WTC11 (cell line): Measurements from ENCODE around the gene HRH1. TPM values are rescaled to one million over a fixed set of nuclear protein-coding genes. Genes with fewer than 3 reads are reported as not detected.

ENCODE experiments used
- ATAC-seq: fragments of 200-7000 bp; cut with Tn5 transposase; 2 replicates; pipeline ENCODE4 v1.10.0; 2021; ENCODE audit warnings: mild to moderate bottlenecking, moderate library complexity
- CTCF ChIA-PET: fragments of 300-600 bp; sonication (Branson Sonifier 250); formaldehyde crosslinking; loops from one replicate; lab custom pipeline; 2021; ENCODE audit warnings: antibody characterized with exemption; lab: Charles Lee
- POLR2A ChIA-PET: fragments of 350-600 bp; sonication (Branson Sonifier 250); formaldehyde crosslinking; loops from one replicate; lab custom pipeline; 2021; ENCODE audit warnings: antibody characterized with exemption; lab: Charles Lee
- DNase-seq: peaks from one replicate; pipeline ENCODE4 v3.0.0; 2021; ENCODE audit warnings: low spot score
- H3K27ac Mint-ChIP-seq: 2 replicates; pipeline ENCODE4 v1.8.0; 2021; ENCODE audit warnings: mixed read lengths
- H3K27me3 Mint-ChIP-seq: 2 replicates; pipeline ENCODE4 v1.8.0; 2021; ENCODE audit warnings: low read depth, mild to moderate bottlenecking, moderate library complexity, mixed read lengths
- H3K36me3 Mint-ChIP-seq: 2 replicates; pipeline ENCODE4 v1.8.0; 2021; ENCODE audit warnings: mixed read lengths
- H3K4me1 Mint-ChIP-seq: 2 replicates; pipeline ENCODE4 v1.8.0; 2022; ENCODE audit warnings: mixed read lengths
- H3K4me3 Mint-ChIP-seq: 2 replicates; pipeline ENCODE4 v1.8.0; 2021; ENCODE audit warnings: mild to moderate bottlenecking, moderate library complexity, mixed read lengths
- H3K9me3 Mint-ChIP-seq: 2 replicates; pipeline ENCODE4 v1.8.0; 2021; ENCODE audit warnings: mixed read lengths
- CBFB ChIP-seq: sonication (generic); formaldehyde crosslinking; IDR thresholded peaks from 2 replicates; pipeline ENCODE4 v1.8.1; 2022; ENCODE audit warnings: mild to moderate bottlenecking, low read depth, missing genetic modification reagents
- CREB1 ChIP-seq: sonication (generic); formaldehyde crosslinking; IDR thresholded peaks from 2 replicates; pipeline ENCODE4 v1.8.0; 2023; ENCODE audit warnings: mild to moderate bottlenecking, missing genetic modification reagents
- ELF4 ChIP-seq: sonication (generic); formaldehyde crosslinking; IDR thresholded peaks from 2 replicates; pipeline ENCODE4 v1.8.1; 2022; ENCODE audit warnings: low read depth, mild to moderate bottlenecking, moderate library complexity, missing genetic modification reagents
- FOXK1 ChIP-seq: sonication (generic); formaldehyde crosslinking; IDR thresholded peaks from 2 replicates; pipeline ENCODE4 v1.8.0; 2022; ENCODE audit warnings: mild to moderate bottlenecking, moderate library complexity, missing genetic modification reagents
- GTF2I ChIP-seq: fragments of 250-450 bp; sonication (Bioruptor Pico); conservative IDR thresholded peaks from 2 replicates; pipeline ENCODE4 v1.4.0; 2021; ENCODE audit warnings: mild to moderate bottlenecking
- IRF2 ChIP-seq: sonication (generic); formaldehyde crosslinking; IDR thresholded peaks from 2 replicates; pipeline ENCODE4 v1.8.0; 2022; ENCODE audit warnings: low read depth, missing genetic modification reagents, borderline replicate concordance
- JAZF1 ChIP-seq: fragments of 250-450 bp; sonication (Bioruptor Pico); IDR thresholded peaks from 2 replicates; pipeline ENCODE4 v1.9.0; 2021; ENCODE audit warnings: moderate library complexity, mild to moderate bottlenecking, inconsistent platforms
- KAT7 ChIP-seq: sonication (generic); formaldehyde crosslinking; IDR thresholded peaks from 2 replicates; pipeline ENCODE4 v1.8.1; 2023; ENCODE audit warnings: missing genetic modification reagents, mild to moderate bottlenecking, borderline replicate concordance
- MXD4 ChIP-seq: fragments of 250-450 bp; sonication (Bioruptor Pico); IDR thresholded peaks from 2 replicates; pipeline ENCODE4 v1.8.0; 2021; ENCODE audit warnings: mild to moderate bottlenecking, moderate library complexity, borderline replicate concordance
- NFATC4 ChIP-seq: fragments of 250-450 bp; sonication (Bioruptor Pico); IDR thresholded peaks from 2 replicates; pipeline ENCODE4 v1.9.0; 2021; ENCODE audit warnings: mild to moderate bottlenecking
- SMAD3 ChIP-seq: sonication (generic); formaldehyde crosslinking; IDR thresholded peaks from 2 replicates; pipeline ENCODE4 v1.8.0; 2022; ENCODE audit warnings: missing genetic modification reagents, mild to moderate bottlenecking, borderline replicate concordance
- TEAD1 ChIP-seq: sonication (generic); formaldehyde crosslinking; IDR thresholded peaks from 2 replicates; pipeline ENCODE4 v1.8.0; 2022; ENCODE audit warnings: mild to moderate bottlenecking, missing genetic modification reagents
- ZNF121 ChIP-seq: sonication (generic); formaldehyde crosslinking; IDR thresholded peaks from 2 replicates; pipeline ENCODE4 v1.8.0; 2023; ENCODE audit warnings: missing genetic modification reagents
- ZNF138 ChIP-seq: sonication (generic); formaldehyde crosslinking; conservative IDR thresholded peaks from 2 replicates; pipeline ENCODE4 v1.8.1; 2022; ENCODE audit warnings: mild to moderate bottlenecking, moderate library complexity, missing genetic modification reagents
- ZNF232 ChIP-seq: sonication (generic); formaldehyde crosslinking; IDR thresholded peaks from 2 replicates; pipeline ENCODE4 v1.8.0; 2022; ENCODE audit warnings: mild to moderate bottlenecking, missing genetic modification reagents
- ZNF416 ChIP-seq: fragments of 250-450 bp; sonication (Bioruptor Pico); IDR thresholded peaks from 2 replicates; pipeline ENCODE4 v1.9.0; 2021; ENCODE audit warnings: mild to moderate bottlenecking, inconsistent platforms
- total RNA-seq: library from RNA; stranded (reverse); gene quantifications from 3 replicates; pipeline ENCODE4 v1.2.3, GENCODE V29; 2021
- TF ChIP-seq, protein P1 (sequence below): sonication (generic); formaldehyde crosslinking; IDR thresholded peaks from 2 replicates; pipeline ENCODE4 v1.8.1; 2022; ENCODE audit warnings: mild to moderate bottlenecking, moderate library complexity, missing genetic modification reagents
- TF ChIP-seq, protein P2 (sequence below): sonication (generic); formaldehyde crosslinking; IDR thresholded peaks from 2 replicates; pipeline ENCODE4 v1.8.1; 2023; ENCODE audit warnings: mild to moderate bottlenecking, missing genetic modification reagents, moderate library complexity
- TF ChIP-seq, protein P3 (sequence below): sonication (generic); formaldehyde crosslinking; conservative IDR thresholded peaks from 2 replicates; pipeline ENCODE4 v1.8.1; 2023; ENCODE audit warnings: mild to moderate bottlenecking, low read depth, missing genetic modification reagents, moderate library complexity
- TF ChIP-seq, protein P4 (sequence below): fragments of 250-450 bp; sonication (Bioruptor Pico); IDR thresholded peaks from 2 replicates; pipeline ENCODE4 v1.9.0; 2021; ENCODE audit warnings: mild to moderate bottlenecking, borderline replicate concordance
- TF ChIP-seq, protein P5 (sequence below): fragments of 250-450 bp; sonication (Bioruptor Pico); IDR thresholded peaks from 2 replicates; pipeline ENCODE4 v1.9.0; 2021; ENCODE audit warnings: mild to moderate bottlenecking

HRH1 gene
- total RNA-seq, 1 experiment from 2014 or later = not detected

DNA sequence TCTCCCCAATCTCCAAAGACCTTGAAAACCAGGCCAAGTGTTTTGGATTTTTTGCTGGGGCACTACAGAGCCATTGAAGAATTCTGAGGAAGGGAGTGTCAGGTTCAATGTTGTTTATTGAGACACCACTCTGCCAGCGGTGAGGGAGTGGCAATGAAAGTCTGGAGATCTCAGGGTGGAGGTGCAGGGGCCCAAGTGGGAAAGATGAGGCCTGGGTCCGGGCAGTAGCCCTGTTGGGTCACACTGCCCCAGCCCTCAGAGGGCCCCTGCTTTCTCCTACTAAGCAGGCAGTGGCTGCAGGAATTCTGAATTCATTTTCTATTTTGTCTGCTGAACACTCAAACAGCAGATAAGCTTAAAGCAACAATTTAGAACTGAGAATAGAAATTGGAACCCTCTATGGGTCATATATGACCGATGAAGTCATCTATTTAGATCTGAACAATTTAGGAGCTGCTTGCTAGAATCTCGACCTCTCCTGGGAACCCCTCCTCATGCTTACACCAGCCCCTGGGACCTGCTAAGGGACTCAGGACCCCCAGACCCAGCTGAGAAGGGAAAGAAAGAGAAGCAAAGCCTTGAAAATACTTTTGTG lies 17.9 kb downstream of the HRH1 start:
- ATAC-seq (no peak), DNase-seq (no peak)
- Mint-ChIP-seq H3K4me1 (no peaks in the 10 kb centered on the region), H3K4me3 (no peak overlapping the region), H3K9me3 (no peaks in the 10 kb centered on the region), H3K27ac (no peak overlapping the region), H3K36me3 (no peaks in the 10 kb centered on the region), H3K27me3 (peaks cover 3% of the 10 kb centered on the region; the same call in 1 of the 2 replicates)
- ChIA-PET CTCF (interaction anchor here (1.2 to 2.7 kb wide), 4 partner anchors 10 to 163 kb away, joined by 3 to 16 read pairs (median 6); partner anchors contain the start of gene HRH1), POLR2A (interaction anchor here (0.6 kb wide), 1 partner anchor 10 kb away, joined by 7 read pairs; no protein-coding TSS in a partner anchor)
- TF ChIP-seq JAZF1 (CRISPR knock-in tag) = no peak
- TF ChIP-seq ZNF232 (CRISPR knock-in tag) = no peak
- no peak for TF ChIP-seq SMAD3 (CRISPR knock-in tag)
- TF ChIP-seq ZNF138 = no peak
- TF ChIP-seq, protein P1, sequence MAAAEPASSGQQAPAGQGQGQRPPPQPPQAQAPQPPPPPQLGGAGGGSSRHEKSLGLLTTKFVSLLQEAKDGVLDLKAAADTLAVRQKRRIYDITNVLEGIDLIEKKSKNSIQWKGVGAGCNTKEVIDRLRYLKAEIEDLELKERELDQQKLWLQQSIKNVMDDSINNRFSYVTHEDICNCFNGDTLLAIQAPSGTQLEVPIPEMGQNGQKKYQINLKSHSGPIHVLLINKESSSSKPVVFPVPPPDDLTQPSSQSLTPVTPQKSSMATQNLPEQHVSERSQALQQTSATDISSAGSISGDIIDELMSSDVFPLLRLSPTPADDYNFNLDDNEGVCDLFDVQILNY (CRISPR knock-in tag) = no peak
- no peak for TF ChIP-seq IRF2
- no peak for TF ChIP-seq ZNF416 (CRISPR knock-in tag)
- no peak for TF ChIP-seq KAT7
- TF ChIP-seq, protein P2, sequence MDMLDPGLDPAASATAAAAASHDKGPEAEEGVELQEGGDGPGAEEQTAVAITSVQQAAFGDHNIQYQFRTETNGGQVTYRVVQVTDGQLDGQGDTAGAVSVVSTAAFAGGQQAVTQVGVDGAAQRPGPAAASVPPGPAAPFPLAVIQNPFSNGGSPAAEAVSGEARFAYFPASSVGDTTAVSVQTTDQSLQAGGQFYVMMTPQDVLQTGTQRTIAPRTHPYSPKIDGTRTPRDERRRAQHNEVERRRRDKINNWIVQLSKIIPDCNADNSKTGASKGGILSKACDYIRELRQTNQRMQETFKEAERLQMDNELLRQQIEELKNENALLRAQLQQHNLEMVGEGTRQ (CRISPR knock-in tag) = no peak
- TF ChIP-seq, protein P3, sequence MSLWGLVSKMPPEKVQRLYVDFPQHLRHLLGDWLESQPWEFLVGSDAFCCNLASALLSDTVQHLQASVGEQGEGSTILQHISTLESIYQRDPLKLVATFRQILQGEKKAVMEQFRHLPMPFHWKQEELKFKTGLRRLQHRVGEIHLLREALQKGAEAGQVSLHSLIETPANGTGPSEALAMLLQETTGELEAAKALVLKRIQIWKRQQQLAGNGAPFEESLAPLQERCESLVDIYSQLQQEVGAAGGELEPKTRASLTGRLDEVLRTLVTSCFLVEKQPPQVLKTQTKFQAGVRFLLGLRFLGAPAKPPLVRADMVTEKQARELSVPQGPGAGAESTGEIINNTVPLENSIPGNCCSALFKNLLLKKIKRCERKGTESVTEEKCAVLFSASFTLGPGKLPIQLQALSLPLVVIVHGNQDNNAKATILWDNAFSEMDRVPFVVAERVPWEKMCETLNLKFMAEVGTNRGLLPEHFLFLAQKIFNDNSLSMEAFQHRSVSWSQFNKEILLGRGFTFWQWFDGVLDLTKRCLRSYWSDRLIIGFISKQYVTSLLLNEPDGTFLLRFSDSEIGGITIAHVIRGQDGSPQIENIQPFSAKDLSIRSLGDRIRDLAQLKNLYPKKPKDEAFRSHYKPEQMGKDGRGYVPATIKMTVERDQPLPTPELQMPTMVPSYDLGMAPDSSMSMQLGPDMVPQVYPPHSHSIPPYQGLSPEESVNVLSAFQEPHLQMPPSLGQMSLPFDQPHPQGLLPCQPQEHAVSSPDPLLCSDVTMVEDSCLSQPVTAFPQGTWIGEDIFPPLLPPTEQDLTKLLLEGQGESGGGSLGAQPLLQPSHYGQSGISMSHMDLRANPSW (CRISPR knock-in tag) = no peak
- no peak for TF ChIP-seq FOXK1 (CRISPR knock-in tag)
- TF ChIP-seq, protein P4, sequence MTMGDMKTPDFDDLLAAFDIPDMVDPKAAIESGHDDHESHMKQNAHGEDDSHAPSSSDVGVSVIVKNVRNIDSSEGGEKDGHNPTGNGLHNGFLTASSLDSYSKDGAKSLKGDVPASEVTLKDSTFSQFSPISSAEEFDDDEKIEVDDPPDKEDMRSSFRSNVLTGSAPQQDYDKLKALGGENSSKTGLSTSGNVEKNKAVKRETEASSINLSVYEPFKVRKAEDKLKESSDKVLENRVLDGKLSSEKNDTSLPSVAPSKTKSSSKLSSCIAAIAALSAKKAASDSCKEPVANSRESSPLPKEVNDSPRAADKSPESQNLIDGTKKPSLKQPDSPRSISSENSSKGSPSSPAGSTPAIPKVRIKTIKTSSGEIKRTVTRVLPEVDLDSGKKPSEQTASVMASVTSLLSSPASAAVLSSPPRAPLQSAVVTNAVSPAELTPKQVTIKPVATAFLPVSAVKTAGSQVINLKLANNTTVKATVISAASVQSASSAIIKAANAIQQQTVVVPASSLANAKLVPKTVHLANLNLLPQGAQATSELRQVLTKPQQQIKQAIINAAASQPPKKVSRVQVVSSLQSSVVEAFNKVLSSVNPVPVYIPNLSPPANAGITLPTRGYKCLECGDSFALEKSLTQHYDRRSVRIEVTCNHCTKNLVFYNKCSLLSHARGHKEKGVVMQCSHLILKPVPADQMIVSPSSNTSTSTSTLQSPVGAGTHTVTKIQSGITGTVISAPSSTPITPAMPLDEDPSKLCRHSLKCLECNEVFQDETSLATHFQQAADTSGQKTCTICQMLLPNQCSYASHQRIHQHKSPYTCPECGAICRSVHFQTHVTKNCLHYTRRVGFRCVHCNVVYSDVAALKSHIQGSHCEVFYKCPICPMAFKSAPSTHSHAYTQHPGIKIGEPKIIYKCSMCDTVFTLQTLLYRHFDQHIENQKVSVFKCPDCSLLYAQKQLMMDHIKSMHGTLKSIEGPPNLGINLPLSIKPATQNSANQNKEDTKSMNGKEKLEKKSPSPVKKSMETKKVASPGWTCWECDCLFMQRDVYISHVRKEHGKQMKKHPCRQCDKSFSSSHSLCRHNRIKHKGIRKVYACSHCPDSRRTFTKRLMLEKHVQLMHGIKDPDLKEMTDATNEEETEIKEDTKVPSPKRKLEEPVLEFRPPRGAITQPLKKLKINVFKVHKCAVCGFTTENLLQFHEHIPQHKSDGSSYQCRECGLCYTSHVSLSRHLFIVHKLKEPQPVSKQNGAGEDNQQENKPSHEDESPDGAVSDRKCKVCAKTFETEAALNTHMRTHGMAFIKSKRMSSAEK = no peak
- TF ChIP-seq, protein P5, sequence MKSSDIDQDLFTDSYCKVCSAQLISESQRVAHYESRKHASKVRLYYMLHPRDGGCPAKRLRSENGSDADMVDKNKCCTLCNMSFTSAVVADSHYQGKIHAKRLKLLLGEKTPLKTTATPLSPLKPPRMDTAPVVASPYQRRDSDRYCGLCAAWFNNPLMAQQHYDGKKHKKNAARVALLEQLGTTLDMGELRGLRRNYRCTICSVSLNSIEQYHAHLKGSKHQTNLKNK (CRISPR knock-in tag) = no peak
- TF ChIP-seq TEAD1 = no peak
- TF ChIP-seq CBFB (CRISPR knock-in tag) = no peak

DNA sequence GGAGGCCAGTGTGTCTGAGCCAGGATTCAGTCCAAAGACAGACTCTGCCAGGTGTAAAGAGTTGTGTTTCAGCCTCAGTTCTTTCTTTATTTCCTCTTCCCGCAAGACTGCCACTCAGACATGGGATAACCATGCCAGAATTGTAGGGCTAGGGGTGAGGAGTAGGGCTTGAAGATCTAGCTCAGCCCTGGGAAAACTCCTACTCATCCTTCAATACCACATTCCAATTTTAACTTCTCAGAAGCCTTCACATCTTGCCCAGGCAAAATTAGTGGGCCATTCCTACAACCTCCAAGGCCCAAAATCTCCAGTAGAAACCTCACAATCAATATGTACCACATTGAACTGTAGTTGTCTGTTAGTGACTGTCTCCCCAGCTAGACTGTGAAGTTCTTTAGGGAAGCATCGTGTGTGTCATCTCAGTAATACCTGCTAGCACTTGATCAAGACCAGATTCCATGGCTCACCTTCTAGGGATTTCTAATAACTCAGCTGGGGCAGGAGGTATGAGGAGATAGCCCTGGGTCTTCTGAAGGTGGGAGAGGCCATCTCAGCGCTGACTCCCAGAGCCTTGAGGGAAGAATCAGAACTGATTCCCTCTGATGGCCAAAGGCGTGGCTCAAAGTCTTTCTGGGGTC lies 19.7 kb downstream of the HRH1 start:
- H3K9me3 Mint-ChIP-seq = no peaks in the 10 kb centered on the region
- CTCF ChIA-PET = interaction anchor here (1.4 to 1.8 kb wide), 3 partner anchors 12 to 113 kb away, joined by 3 to 4 read pairs (median 4); no protein-coding TSS in a partner anchor
- no peak overlapping the region for H3K4me3 Mint-ChIP-seq
- H3K27me3 Mint-ChIP-seq = peaks cover 3% of the 10 kb centered on the region; the same call in 1 of the 2 replicates
- DNase-seq (no peak), ATAC-seq (no peak)
- POLR2A ChIA-PET = no interaction called here
- 0 out of 2 replicates have a peak, but pooled peaks cover 4% of the 10 kb centered on the region for H3K4me1 Mint-ChIP-seq
- no peak overlapping the region for H3K27ac Mint-ChIP-seq
- no peaks in the 10 kb centered on the region for H3K36me3 Mint-ChIP-seq
- TF ChIP-seq GTF2I (CRISPR knock-in tag) = no peak
- TF ChIP-seq ZNF121 = no peak
- TF ChIP-seq, protein P3 (CRISPR knock-in tag) = no peak
- no peak for TF ChIP-seq MXD4
- TF ChIP-seq NFATC4 (CRISPR knock-in tag) = no peak
- TF ChIP-seq FOXK1 (CRISPR knock-in tag) = no peak
- no peak for TF ChIP-seq SMAD3 (CRISPR knock-in tag)
- TF ChIP-seq ELF4 = no peak
- no peak for TF ChIP-seq CREB1 (CRISPR knock-in tag)
